B cell (primary cell): ENCODE measurements around the gene STON2.

Experiments used
- EZH2 ChIP-seq: IDR thresholded peaks from 2 replicates; pipeline ENCODE4 v1.6.1; 2012; ENCODE audit warnings: borderline replicate concordance, low read depth, mild to moderate bottlenecking, moderate library complexity, low read length; ENCODE audit not compliant: insufficient read depth, poor library complexity, severe bottlenecking
- TF ChIP-seq, protein P1 (sequence below): fragments of 200-600 bp; IDR thresholded peaks from one replicate; pipeline ENCODE4 v1.8.0; 2022; ENCODE audit warnings: antibody characterized with exemption, mild to moderate bottlenecking

GRCh38 chr14:81315341-81315740 lies 84.8 kb downstream of the STON2 start:
- TF ChIP-seq, protein P1, sequence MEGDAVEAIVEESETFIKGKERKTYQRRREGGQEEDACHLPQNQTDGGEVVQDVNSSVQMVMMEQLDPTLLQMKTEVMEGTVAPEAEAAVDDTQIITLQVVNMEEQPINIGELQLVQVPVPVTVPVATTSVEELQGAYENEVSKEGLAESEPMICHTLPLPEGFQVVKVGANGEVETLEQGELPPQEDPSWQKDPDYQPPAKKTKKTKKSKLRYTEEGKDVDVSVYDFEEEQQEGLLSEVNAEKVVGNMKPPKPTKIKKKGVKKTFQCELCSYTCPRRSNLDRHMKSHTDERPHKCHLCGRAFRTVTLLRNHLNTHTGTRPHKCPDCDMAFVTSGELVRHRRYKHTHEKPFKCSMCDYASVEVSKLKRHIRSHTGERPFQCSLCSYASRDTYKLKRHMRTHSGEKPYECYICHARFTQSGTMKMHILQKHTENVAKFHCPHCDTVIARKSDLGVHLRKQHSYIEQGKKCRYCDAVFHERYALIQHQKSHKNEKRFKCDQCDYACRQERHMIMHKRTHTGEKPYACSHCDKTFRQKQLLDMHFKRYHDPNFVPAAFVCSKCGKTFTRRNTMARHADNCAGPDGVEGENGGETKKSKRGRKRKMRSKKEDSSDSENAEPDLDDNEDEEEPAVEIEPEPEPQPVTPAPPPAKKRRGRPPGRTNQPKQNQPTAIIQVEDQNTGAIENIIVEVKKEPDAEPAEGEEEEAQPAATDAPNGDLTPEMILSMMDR: no peak
- TF ChIP-seq EZH2: no peak
